ELR (cell line): ENCODE data around the gene PSD2.

Experiments used
- DNase-seq: peaks from one replicate; pipeline ENCODE4 v3.0.0-alpha.2; 2015; ENCODE audit warnings: low read depth

The PSD2 gene

DNA sequence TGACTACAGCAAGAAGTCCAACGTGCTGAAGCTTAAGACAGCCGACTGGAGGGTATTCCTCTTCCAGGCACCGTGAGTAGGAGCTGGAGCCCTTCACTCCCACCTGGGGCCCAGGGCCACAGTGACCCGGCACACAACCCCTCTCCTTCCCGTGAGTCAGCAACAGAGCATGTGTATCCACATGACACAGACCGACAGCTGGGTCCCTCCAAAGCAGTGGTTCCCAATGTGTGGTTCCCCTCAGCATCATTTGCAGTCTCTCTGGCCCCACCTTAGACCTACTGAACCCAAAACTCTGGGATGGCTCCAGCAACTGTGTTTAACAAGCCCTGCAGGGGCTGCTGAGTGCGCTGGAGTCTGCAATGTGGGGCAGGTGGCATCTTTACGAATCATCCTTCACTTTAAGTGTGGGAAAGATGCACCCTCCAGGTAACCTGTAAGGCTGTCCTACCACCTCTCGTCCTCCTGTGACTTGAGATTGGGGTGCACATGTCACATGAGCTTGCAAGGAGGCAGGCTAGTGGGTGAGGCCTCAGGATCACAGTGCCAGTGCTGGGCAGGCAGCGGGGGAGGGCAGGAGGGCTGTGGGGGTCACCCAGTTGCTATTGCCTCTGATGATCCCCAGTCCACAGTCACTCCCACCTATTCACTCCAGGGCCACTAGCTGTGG, 42.2 kb downstream of the PSD2 start:
- peak; percentile 10 for DNase-seq

- no peak for DNase-seq
Measured at GRCh38 chr5:139838381-139839197, 43.0 kb downstream of the PSD2 start.

DNA sequence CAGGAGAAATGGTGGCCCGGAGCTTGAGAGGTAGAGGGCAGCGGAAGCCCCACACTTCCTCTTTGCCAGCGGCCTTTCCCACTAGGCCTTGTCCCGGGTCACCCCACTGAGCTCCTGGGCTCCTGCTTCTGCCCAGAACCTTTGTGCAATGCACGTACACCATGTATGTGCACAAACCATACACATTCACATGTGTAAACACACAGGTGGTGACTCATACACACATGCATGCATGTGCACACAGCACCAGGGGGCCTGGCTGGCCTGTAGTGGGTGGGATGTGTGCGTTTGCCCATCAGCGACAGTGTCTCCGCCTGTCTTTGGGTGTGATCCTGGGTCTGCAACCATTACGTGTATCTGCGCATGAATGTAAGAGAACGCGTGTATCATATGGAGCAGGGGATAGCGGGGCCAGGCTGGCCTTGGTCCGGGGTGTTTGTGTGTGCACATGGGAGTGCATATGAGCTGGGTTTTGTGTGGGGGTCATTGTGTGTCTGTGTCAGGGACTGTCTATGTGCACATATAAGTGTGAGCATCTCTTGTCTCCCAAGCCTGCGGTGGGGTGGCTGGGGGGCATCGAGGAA, 43.7 kb downstream of the PSD2 start:
- no peak for DNase-seq

DNA sequence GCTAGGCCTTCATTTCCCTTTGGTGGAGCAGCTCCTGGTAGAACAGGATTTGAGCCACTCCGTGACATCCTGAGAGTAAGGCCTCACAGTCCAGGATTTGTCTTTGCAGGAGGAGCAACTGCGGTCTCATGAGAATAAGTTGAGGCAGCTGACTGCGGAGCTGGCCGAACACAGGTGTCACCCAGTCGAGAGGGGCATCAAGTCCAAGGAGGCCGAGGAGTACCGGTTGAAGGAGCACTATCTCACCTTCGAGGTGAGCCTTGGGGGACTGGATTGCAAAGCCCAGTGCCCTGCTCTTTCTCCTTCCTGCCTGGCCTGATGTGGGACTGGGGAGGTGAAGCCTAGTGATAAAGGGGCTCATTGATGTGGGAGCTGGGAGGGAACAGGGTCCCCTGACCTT, 44.3 kb downstream of the PSD2 start:
- no peak for DNase-seq

- no peak for DNase-seq
Measured at GRCh38 chr5:139841549-139841948, 45.9 kb downstream of the PSD2 start.

GRCh38 chr5:139842321-139842720, 46.7 kb downstream of the PSD2 start:
- no peak for DNase-seq

- DNase-seq = no peak
Measured at GRCh38 chr5:139843991-139844390, 48.4 kb downstream of the PSD2 start.

DNA sequence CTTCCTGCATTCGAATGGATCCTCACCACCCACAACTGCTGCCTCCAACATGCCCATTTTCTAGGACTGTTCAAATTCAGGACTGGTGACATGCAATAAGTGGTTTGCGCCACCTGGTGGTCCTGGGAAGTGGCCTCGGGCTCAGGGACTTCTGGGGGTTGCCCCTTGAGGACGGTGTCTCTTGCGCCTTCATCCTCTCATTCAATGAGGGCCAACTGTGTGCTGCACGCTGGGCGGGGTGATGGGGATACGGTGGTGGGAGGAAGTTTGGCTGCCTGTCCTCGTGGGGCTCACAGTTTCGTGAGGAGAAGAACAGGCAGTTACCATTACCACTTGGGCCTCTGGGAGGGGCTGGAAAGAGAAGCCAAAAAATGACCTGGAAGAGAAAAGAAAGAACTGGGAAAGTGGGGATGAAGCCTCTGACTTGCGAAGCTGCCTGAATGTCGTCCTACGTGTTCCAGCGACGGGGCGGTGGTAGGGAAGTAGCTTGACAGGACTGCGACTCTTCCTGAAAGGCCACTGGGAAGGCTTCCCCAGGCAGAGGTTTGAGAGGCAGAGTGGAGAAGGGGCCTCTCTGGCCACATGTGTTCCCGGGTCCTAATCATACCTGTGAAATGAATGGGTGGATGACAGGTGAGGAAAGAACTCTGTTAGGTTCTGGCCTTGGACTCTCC, 49.0 kb downstream of the PSD2 start:
- peak; percentile 79 for DNase-seq

- no peak for DNase-seq
Measured at GRCh38 chr5:139845846-139846681, 50.5 kb downstream of the PSD2 start.

DNA sequence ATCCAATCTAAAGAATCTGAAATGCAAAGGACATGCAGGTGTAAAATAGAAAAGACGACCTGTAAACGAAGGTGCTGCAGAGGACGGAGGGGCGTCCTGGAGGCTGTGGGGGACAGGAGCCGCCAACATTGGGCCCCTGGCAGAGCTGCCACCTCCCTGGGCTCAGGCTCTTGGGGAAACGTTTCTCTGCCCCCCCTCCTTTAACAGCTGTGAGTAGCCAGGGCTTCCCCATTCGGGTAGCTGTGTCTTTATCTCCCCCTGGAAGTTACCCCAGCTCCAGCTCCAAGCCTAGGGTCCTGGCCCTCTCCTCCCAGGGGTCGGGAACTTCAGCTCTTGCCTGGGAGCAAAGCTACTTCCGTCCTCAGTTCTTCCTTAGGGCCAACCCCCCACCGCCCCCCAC, 51.5 kb downstream of the PSD2 start:
- no peak for DNase-seq

GRCh38 chr5:139847790-139848507, 52.3 kb downstream of the PSD2 start:
- no peak for DNase-seq

DNA sequence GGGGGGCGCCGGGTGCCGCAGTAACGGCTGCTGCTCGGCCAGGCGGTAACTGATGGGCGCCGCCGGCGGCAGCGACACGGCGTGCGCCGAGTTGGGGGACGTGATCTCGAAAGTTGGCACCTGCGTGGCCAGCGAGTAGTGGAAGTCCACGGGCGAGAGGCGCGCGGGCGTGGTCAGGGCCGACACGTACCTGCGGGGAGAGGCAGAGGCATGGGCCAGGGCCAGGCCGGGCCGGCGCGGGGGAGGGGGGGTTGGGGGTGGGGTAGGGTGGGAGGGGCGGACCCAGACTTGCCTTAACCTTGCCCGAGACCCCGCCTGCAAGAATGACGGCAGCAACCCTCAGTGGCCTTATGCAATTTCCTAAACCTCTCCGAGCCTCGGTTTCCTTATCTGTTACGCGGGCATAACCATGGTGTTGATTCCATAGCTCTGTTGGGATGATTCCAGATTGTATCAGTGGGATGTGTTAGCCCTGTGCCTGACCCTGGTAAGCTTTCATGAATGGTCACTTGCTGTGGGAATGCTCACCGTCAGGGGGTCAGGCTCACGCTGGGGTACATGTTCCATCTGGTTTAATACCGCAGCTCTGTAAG, 53.0 kb downstream of the PSD2 start:
- DNase-seq = no peak

GRCh38 chr5:139849501-139849900, 53.9 kb downstream of the PSD2 start:
- DNase-seq = no peak

- no peak for DNase-seq
Measured at GRCh38 chr5:139849942-139850341, 54.3 kb downstream of the PSD2 start.

GRCh38 chr5:139850423-139851016, 54.9 kb downstream of the PSD2 start:
- DNase-seq = no peak

GRCh38 chr5:139851558-139851957, 56.0 kb downstream of the PSD2 start:
- DNase-seq = no peak

DNA sequence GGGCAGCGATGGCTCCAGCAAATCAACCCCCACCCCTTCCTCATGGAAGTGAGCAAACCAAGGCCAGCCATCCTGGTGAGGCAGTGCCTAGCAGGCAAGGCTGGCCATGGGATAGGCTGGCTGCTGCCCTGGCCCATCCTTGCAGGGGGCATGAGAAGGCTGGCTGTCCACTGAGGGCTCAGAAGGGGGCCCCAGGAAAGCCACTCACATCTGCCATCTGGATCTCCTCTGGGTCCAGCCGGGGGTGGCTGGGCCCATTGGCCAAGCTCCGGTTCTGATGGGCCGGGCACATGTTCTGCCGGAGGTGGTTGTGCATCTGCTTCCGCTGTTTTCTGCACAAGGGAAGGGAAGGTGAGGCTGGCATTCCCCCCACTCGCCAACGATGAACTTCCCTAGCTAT, 57.1 kb downstream of the PSD2 start:
- no peak for DNase-seq

GRCh38 chr5:139854029-139854605, 58.5 kb downstream of the PSD2 start:
- DNase-seq = no peak

GRCh38 chr5:139854953-139855352, 59.3 kb downstream of the PSD2 start:
- DNase-seq = no peak

- DNase-seq = no peak
Measured at GRCh38 chr5:139855451-139855850, 59.8 kb downstream of the PSD2 start.
